Measurements from ENCODE around the gene KNDC1.

DNA sequence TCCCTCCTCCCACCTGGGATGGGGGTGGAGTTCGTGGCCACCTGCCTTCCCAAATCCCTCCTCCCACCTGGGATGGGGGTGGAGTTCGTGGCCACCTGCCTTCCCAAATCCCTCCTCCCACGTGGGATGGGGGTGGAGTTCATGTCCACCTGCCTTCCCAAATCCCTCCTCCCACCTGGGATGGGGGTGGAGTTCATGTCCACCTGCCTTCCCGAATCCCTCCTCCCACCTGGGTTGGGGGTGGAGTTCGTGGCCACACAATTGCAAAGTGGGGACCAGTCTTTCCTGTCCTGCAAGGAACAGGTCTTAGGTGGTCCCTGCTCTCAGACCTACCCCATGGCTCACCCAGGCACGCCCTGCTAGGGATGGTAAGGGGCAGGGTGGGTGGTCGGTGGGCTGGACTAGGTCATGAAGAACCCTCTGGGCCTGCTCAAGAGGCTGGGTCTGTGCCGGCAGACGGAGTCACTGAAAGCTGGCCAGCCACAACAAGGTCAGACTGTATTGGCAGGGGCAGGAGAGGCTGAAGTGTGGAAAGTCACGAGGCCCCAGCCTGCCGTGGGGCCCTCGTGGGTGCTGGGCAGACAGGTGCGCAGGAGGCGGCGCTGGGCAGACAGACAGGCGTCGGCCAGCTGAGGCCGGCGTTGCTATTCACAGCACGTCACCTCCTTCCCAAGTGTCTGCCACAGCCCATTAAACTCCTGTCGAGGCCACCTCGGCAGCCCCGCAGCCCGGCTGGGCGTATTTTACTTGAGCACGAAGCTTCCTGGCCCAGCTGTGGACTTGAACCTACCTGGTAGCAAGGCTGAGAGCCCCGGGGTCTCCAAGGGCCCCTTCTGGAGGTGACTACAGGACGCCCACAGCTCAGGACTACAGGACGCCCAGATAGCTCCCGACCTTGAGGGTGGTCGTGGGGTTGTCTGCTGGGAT is 4.1 kb downstream of the KNDC1 start:
- TF ChIP-seq, protein P1, sequence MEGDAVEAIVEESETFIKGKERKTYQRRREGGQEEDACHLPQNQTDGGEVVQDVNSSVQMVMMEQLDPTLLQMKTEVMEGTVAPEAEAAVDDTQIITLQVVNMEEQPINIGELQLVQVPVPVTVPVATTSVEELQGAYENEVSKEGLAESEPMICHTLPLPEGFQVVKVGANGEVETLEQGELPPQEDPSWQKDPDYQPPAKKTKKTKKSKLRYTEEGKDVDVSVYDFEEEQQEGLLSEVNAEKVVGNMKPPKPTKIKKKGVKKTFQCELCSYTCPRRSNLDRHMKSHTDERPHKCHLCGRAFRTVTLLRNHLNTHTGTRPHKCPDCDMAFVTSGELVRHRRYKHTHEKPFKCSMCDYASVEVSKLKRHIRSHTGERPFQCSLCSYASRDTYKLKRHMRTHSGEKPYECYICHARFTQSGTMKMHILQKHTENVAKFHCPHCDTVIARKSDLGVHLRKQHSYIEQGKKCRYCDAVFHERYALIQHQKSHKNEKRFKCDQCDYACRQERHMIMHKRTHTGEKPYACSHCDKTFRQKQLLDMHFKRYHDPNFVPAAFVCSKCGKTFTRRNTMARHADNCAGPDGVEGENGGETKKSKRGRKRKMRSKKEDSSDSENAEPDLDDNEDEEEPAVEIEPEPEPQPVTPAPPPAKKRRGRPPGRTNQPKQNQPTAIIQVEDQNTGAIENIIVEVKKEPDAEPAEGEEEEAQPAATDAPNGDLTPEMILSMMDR (IDR thresholded peaks at IDR 0.05; ENCODE audit: extremely low read depth in 1 of 2, insufficient read depth in 1 of 2, low read depth in 1 of 2, low read length in 2 of 2) = no peak
- TF ChIP-seq POLR2A (IDR thresholded peaks at IDR 0.05; ENCODE audit: low read depth, low read length) (no peak), EZH2 (IDR thresholded peaks at IDR 0.05; ENCODE audit: borderline replicate concordance, low read depth, low read length, severe bottlenecking) (no peak)
